Measurements from ENCODE around the gene ZNF746.
"Not testable (repeated sequence)": the region's sequence is repeated elsewhere in the genome, so short reads cannot be mapped to it uniquely, and the experiment has no call there.

ZNF746 gene

GRCh38 chr7:149497467-149498261, at the start of gene ZNF746:
TSS of gene ZNF746 (minus strand) at chr7:149497809. CDS start at chr7:149497536, 273 bp downstream.
- DNase-seq (ENCODE audit: insufficient read length, low spot score), result peak; percentile 96
- FAIRE-seq, result no peak

DNA sequence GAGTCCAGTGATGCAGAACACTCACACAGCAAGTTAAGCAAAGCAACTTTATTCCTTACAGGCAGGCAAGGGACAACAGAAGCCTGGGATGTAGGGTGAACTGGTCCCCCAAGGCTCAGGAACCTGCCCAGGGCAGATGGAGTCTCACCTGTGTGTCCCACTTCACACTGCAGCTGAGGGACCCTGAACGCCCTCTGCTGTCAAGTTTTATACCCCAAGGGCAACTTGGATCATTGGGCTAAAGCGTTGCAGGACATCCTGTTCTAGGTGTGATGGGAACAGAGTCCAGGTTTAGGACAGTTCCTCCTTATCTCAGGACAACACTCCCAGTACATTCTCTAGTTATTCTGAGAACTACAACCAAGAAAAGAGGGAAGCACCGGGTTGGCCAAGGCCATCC, 49.5 kb upstream of the ZNF746 start:
- DNase-seq (ENCODE audit: insufficient read length, low spot score), result no peak
- FAIRE-seq, result no peak

GRCh38 chr7:149546331-149546730, 48.7 kb upstream of the ZNF746 start:
- FAIRE-seq (no peak), DNase-seq (ENCODE audit: insufficient read length, low spot score) (no peak)

- no peak for FAIRE-seq
- no peak for DNase-seq (ENCODE audit: insufficient read length, low spot score)
Measured at GRCh38 chr7:149544028-149544427, 46.4 kb upstream of the ZNF746 start.

DNA sequence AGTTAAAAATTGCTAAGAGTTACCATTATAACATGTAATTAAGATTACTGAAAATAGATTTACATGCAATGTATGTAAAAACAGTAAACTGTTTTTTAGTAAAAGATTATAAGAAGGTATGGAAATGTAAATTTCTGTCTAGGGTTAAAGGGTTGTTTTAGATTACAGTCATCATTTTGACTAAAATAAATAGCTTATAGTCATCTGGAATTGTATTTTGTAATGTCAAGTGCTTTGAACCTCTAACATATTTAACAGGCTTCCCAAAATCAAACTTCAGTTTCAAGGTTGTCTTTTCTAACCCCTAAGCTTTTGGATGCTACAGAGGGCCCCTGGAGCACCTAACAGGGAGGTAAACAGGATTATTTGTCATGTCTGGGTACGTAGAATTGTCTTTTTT, 35.0 kb upstream of the ZNF746 start:
- DNase-seq (ENCODE audit: insufficient read length, low spot score), result no peak
- no peak for FAIRE-seq

- no peak for DNase-seq (ENCODE audit: insufficient read length, low spot score)
- FAIRE-seq, result no peak
Measured at GRCh38 chr7:149529136-149529718, 31.6 kb upstream of the ZNF746 start.

DNA sequence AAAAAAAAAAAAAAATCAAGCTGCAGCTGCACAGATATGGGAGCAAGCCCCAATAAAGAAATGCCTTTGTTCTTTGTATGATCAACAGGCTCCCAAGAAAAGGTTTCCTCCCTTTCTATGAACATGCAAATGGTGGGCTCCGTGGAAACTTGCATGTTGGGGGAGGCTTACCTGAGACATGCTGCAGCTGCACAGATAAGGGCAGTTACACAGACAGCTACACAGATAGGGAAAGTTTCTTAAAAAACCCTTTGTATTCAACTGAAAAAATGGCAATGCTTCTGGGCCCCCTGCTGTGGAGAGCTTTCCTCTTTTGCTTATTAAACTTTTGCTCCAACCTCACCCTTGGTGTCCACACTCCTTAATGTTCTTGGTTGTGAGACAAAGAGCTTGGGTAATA, 29.8 kb upstream of the ZNF746 start:
- FAIRE-seq (no peak), DNase-seq (ENCODE audit: insufficient read length, low spot score) (no peak)

DNA sequence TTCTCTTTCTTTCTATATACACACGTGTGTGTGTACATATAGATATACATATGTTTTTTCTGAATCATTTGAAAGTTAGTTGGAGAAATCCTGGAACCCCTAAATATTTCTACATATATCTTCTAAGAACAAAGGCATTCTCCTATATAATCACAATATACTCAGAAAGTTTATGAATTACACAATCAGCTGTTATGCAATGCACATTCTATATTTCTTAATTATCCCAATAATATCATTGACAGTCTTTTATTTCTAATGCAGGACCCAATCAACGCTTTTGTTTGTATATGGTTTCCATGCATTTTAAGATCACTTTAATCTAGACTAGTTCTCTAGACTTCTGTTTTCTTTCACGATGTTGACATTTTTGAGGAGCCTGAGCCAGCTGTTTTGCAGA, 27.7 kb upstream of the ZNF746 start:
- FAIRE-seq (no peak), DNase-seq (ENCODE audit: insufficient read length, low spot score) (no peak)

- DNase-seq (ENCODE audit: insufficient read length, low spot score) (no peak), FAIRE-seq (no peak)
Measured at GRCh38 chr7:149524394-149524793, 26.8 kb upstream of the ZNF746 start.

DNA sequence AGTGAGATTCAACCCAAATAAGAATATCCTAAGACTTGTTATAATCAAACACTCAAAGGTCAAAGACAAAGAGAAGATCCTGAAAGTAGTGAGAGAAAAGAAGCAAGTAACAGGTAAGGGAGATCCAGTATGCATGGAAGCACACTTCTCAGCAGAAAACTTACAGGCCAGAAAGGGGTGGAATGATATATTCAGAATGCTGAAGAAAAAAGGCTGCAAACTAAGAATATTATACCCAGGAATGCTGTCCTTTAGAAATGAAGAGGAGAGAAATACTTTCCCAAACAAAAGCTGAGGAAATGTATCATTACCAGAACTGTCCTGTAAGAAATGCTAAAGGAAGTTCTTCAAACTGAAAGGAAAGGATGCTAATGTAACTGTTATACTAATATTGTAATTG, 12.6 kb upstream of the ZNF746 start:
- DNase-seq (ENCODE audit: insufficient read length, low spot score) (no peak), FAIRE-seq (no peak)

DNA sequence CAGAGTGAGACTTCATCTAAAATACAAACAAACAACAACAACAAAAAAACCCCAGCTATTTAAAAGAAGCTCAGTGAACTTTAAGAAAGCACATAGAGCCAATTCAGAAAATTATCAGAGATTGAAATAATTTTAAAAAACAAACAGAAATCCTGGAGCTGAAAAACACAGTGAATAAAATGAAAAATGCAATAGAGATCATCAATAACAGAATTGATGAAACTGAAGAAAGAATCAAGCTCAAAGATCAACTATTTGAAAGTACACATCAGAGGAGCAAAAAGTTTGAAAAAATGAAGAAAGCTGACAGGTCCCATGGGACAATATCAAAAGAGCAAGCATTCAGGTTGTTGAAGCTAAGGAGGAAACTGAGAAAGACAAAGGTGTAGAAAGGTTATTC, 12.2 kb upstream of the ZNF746 start:
- FAIRE-seq, result no peak

DNA sequence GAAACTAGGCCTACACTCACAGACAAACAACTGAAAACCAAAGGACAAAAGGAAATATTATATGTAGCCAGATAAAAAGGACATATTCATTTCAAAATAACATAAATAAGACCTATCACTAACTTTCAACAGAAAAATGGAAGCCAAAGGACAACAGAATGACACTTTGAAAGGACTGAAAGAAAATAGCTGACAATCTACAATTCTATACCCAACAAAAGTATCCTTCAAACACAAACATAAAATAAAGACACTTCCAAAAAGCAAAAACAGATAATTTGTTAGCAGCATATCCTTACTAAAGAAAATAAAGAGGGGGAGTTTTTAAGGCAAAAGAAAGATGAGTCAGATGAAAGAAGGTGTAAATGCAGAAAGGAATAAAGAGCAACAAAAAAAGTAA, 7.9 kb upstream of the ZNF746 start:
- no peak for FAIRE-seq

More for the DNA sequence above, 12.2 kb upstream of the ZNF746 start:
- DNase-seq (ENCODE audit: insufficient read length, low spot score), result no peak

DNA sequence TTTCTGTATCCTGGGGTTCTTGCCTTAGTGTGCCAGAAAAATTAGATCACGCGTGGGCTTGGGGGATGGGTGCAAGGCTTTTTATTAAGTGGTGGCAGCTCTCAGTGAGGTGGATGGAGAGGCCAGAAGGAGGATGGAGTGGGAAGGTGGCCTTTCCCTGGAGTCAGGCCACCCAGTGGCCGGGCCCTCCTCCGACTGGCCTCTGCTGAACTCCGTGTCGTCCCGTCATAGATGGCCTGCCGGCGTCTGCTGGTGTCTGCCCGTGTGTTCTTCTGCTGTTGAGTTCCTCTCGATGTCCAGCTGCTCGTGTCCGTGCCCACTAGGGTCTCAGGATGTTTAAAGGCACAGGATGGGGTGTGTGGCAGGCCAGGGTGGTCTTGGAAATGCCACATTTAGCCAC, 4.0 kb upstream of the ZNF746 start:
- FAIRE-seq (no peak), DNase-seq (ENCODE audit: insufficient read length, low spot score) (no peak)

More for the DNA sequence above, 7.9 kb upstream of the ZNF746 start:
- DNase-seq (ENCODE audit: insufficient read length, low spot score), result no peak

- FAIRE-seq (no peak), DNase-seq (ENCODE audit: insufficient read length, low spot score) (no peak)
Measured at GRCh38 chr7:149500910-149501309, 3.3 kb upstream of the ZNF746 start.

DNA sequence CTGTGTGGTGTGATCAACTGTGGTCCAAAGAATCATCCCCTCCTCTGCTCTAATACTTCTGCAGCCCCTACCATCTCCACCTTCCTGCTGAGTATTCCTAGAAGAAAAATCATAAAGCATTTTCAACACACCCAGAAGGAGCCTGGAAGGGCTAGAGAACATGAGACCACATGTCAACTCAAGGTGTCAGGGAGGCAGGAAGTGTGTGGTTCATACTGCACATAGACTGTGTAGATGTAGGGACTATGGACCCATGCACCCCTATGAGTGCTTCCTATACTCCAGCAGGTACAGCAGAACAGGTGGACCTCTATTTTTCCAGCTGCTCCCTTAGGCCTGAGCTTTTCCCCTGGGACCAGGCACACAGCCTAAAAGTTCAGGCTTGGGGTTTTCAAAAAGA, 2.6 kb upstream of the ZNF746 start:
- DNase-seq (ENCODE audit: insufficient read length, low spot score), result no peak
- no peak for FAIRE-seq

- no peak for DNase-seq (ENCODE audit: insufficient read length, low spot score)
- FAIRE-seq, result no peak
Measured at GRCh38 chr7:149498811-149499210, 1.2 kb upstream of the ZNF746 start.

DNA sequence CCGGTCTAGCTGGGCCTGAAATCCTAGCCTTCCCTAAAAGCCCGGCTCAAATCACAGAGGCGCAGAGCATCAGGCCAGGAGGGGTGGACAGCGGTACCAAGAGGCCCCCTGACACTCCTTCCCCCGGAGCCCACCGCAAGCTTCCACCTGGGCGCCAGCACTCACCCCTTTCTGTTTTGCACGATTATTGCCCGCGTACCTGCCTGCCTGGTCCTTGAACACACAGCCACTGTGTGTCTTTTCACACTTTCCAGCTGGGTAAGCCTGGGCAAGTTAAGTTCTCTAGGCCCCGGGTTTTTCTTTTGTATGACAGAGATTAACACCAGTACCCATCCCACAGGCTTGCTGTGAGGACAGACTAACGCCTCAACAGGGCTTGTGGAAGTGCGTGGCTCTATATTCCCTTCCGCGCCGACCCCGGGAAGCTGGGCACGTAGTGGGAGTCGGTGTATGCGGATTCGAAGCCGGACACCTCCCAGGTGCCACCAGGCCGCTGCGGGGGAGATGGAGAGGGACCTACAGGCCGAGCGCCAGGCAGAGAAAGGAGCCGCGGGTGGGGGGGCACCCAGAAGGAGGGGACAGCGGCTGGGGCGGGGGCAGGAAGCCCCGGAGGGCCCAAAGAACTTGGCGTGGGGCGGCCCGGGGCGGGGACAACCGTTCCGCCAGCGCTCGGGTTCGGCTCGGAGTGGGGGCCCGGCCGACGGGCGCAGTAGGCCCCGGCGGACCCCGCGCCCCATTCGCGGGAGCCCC, 792 bp downstream of the ZNF746 start:
- DNase-seq (ENCODE audit: insufficient read length, low spot score) (peak; percentile 45), FAIRE-seq (no peak)

DNA sequence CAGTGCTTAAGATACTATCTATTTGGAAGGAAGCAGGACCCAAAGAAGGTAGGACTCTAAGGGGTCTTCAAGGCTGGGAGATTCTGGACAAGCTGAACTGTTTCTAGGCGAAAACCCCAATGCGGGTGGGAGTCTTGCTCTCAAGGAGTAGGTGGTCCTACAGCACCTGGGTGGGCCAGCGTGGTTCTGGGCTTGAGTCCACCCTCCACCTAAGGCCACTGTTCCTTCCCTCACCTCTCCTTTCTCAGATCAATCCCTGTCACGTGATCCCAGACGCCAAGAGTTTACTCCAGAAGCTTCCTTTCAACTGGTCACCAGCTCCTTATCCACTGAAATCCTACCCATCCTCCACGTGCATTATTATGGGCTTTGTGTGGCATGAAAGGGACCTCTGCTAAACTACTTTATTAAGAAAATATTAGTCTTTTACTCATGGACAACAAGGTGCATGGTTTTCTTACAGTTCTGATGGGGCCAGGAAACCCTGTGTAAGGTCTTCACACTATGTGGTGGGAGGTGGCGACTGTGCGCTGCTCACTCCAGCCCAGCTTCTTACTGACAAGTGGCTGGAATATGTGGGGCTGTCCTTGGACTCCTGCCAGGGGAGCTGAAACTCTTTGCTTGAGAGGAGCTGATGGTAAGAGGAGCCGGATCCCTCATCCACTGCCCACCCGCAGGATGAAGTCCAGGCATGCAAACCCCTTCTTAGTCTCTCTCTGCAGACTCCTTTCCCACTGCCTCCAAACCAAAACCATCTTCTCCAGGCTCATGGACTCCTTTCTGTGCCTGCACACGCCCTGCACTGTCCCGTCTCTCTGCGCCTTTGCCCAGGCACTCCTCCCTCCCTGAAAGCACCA, 1.6 kb downstream of the ZNF746 start:
- DNase-seq (ENCODE audit: insufficient read length, low spot score), result no peak
- FAIRE-seq, result no peak

- DNase-seq (ENCODE audit: insufficient read length, low spot score), result no peak
- FAIRE-seq, result no peak
Measured at GRCh38 chr7:149494738-149495368, 2.8 kb downstream of the ZNF746 start.

DNA sequence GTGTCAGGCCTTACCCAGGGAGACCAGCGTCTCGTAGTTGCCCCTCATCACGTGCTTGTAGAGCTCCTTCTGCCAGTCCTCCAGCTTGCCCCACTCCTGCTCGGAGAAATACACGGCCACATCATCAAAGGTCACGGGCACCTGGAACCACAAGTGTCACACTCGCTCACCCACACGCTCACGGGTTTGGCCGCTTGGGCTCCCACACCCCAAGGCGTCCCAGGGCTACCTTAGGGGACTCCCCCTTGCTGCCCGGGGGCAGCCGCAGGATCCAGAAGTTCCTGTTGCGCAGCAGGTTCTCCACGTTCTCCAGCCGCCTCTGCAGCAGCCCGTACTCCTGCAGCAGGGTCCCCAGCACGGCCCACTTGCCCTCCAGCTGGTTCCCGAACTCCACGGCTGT, 3.6 kb downstream of the ZNF746 start:
- FAIRE-seq; DNase-seq (ENCODE audit: insufficient read length, low spot score): not testable (repeated sequence)

Measured in GM19239 (cell line).